ENCODE results near the gene CISH.

Gene CISH

GRCh38 chr3:50657816-50658215 lies 46.2 kb upstream of the CISH start:
- DNase-seq (ENCODE audit: low spot score) (peak; percentile 19), ATAC-seq (ENCODE audit: low read depth) (no peak)
- Histone ChIP-seq H3K27ac (ENCODE audit: poor library complexity, severe bottlenecking) (no peak overlapping the region), H3K36me3 (ENCODE audit: low read depth) (no peaks in the 10 kb centered on the region), H3K4me3 (ENCODE audit: severe bottlenecking) (no peak overlapping the region), H3K9me3 (ENCODE audit: severe bottlenecking) (no peaks in the 10 kb centered on the region), H3K4me1 (ENCODE audit: insufficient read depth, poor library complexity, severe bottlenecking) (no peaks in the 10 kb centered on the region), H3K27me3 (ENCODE audit: insufficient read depth, poor library complexity, severe bottlenecking) (no peaks in the 10 kb centered on the region)
- TF ChIP-seq CTCF (IDR thresholded peaks at IDR 0.05; ENCODE audit: poor library complexity, severe bottlenecking) = no peak

GRCh38 chr3:50657407-50657806 lies 45.8 kb upstream of the CISH start:
- Histone ChIP-seq H3K9me3 (ENCODE audit: severe bottlenecking) (no peaks in the 10 kb centered on the region), H3K4me3 (ENCODE audit: severe bottlenecking) (no peak overlapping the region), H3K36me3 (ENCODE audit: low read depth) (no peaks in the 10 kb centered on the region), H3K27ac (ENCODE audit: poor library complexity, severe bottlenecking) (no peak overlapping the region), H3K27me3 (ENCODE audit: insufficient read depth, poor library complexity, severe bottlenecking) (no peaks in the 10 kb centered on the region), H3K4me1 (ENCODE audit: insufficient read depth, poor library complexity, severe bottlenecking) (no peaks in the 10 kb centered on the region)
- peak; percentile 23 for DNase-seq (ENCODE audit: low spot score)
- no peak for ATAC-seq (ENCODE audit: low read depth)
- no peak for TF ChIP-seq CTCF (IDR thresholded peaks at IDR 0.05; ENCODE audit: poor library complexity, severe bottlenecking)

GRCh38 chr3:50656417-50657195 lies 45.0 kb upstream of the CISH start:
- H3K9me3 ChIP-seq (ENCODE audit: severe bottlenecking) = no peaks in the 10 kb centered on the region
- DNase-seq (ENCODE audit: low spot score) (peak; percentile 26), ATAC-seq (ENCODE audit: low read depth) (no peak)
- H3K4me1 ChIP-seq (ENCODE audit: insufficient read depth, poor library complexity, severe bottlenecking) = no peaks in the 10 kb centered on the region
- H3K4me3 ChIP-seq (ENCODE audit: severe bottlenecking) = no peak overlapping the region
- no peaks in the 10 kb centered on the region for H3K27me3 ChIP-seq (ENCODE audit: insufficient read depth, poor library complexity, severe bottlenecking)
- no peak for TF ChIP-seq CTCF (IDR thresholded peaks at IDR 0.05; ENCODE audit: poor library complexity, severe bottlenecking)
- H3K36me3 ChIP-seq (ENCODE audit: low read depth) = no peaks in the 10 kb centered on the region
- H3K27ac ChIP-seq (ENCODE audit: poor library complexity, severe bottlenecking) = no peak overlapping the region

- DNase-seq (ENCODE audit: low spot score) = peak; percentile 4
- no peaks in the 10 kb centered on the region for H3K27me3 ChIP-seq (ENCODE audit: insufficient read depth, poor library complexity, severe bottlenecking)
- H3K9me3 ChIP-seq (ENCODE audit: severe bottlenecking) = no peaks in the 10 kb centered on the region
- no peaks in the 10 kb centered on the region for H3K4me1 ChIP-seq (ENCODE audit: insufficient read depth, poor library complexity, severe bottlenecking)
- H3K36me3 ChIP-seq (ENCODE audit: low read depth) = no peaks in the 10 kb centered on the region
- H3K4me3 ChIP-seq (ENCODE audit: severe bottlenecking) = no peak overlapping the region
- no peak overlapping the region for H3K27ac ChIP-seq (ENCODE audit: poor library complexity, severe bottlenecking)
- ATAC-seq (ENCODE audit: low read depth) = peak; percentile 24
- TF ChIP-seq CTCF (IDR thresholded peaks at IDR 0.05; ENCODE audit: poor library complexity, severe bottlenecking) = no peak
Measured at GRCh38 chr3:50655009-50655830, 43.6 kb upstream of the CISH start.

Measured in RWPE2 (cell line).